ENCODE results near the gene GNAZ. TPM values are rescaled to one million over a fixed set of nuclear protein-coding genes. Genes with fewer than 3 reads are reported as not detected.

Gene GNAZ
- total RNA-seq, 1 experiment from 2014 or later = 11.1 TPM

- no TSS peak for BruUV-seq (replicated peaks)
- ChIA-PET RAD21 (ENCODE audit: low non-redundant PET in 1 of 2, low total read pairs in 2 of 2, uncharacterized antibody in 2 of 2, unreplicated experiment in 2 of 2) (no interaction called here), CTCF (no interaction called here), POLR2A (no interaction called here)
- Histone ChIP-seq H3K4me3 (replicated peaks in 1 of 2; ENCODE audit: low read depth in 1 of 2, low read length in 2 of 2) (no peak overlapping the region), H2AFZ (ENCODE audit: low read depth, low read length, poor library complexity, severe bottlenecking) (no peak overlapping the region), H3K9me3 (ENCODE audit: control insufficient read depth in 1 of 2, insufficient read depth in 1 of 2, low read depth in 1 of 2, low read length in 2 of 2) (no peaks in the 10 kb centered on the region), H3K4me1 (ENCODE audit: control insufficient read depth in 1 of 2, insufficient read depth in 2 of 2, low read length in 2 of 2) (no peaks in the 10 kb centered on the region), H3K9me2 (ENCODE audit: insufficient read depth) (no peaks in the 10 kb centered on the region), H4K20me1 (ENCODE audit: insufficient read depth) (no peaks in the 10 kb centered on the region), H3K79me2 (ENCODE audit: insufficient read depth, low read length) (no peaks in the 10 kb centered on the region), H3K27ac (ENCODE audit: low read depth, low read length) (no peak overlapping the region), H3K36me3 (ENCODE audit: control insufficient read depth in 1 of 2, insufficient read depth in 2 of 2, low read length in 2 of 2) (no peaks in the 10 kb centered on the region), H3K9ac (ENCODE audit: low read length) (no peak overlapping the region), H3K4me2 (ENCODE audit: low read length) (no peak overlapping the region), H3K27me3 (ENCODE audit: insufficient read depth, low read length) (no peaks in the 10 kb centered on the region)
- no peak for DNase-seq (ENCODE audit: low read depth, low spot score)
- no peak for TF ChIP-seq FOSL1 (IDR thresholded peaks at IDR 0.05; ENCODE audit: low read depth)
- no peak for TF ChIP-seq ELF1 (IDR thresholded peaks at IDR 0.05; ENCODE audit: borderline replicate concordance, low read depth)
- no peak for TF ChIP-seq RAD21 (IDR thresholded peaks at IDR 0.05; ENCODE audit: low read depth)
- ATAC-seq = no peak
- intact Hi-C loops (cut with micrococcal nuclease) = no loop called here
These were observed 48.6 kb downstream of the GNAZ start for GRCh38 chr22:23118647-23119493.

- ATAC-seq (peak; percentile 58), DNase-seq (ENCODE audit: low read depth, low spot score) (no peak)
- Histone ChIP-seq H3K9me3 (ENCODE audit: control insufficient read depth in 1 of 2, insufficient read depth in 1 of 2, low read depth in 1 of 2, low read length in 2 of 2) (no peaks in the 10 kb centered on the region), H3K9ac (ENCODE audit: low read length) (no peak overlapping the region), H3K4me2 (ENCODE audit: low read length) (no peak overlapping the region), H3K36me3 (ENCODE audit: control insufficient read depth in 1 of 2, insufficient read depth in 2 of 2, low read length in 2 of 2) (no peaks in the 10 kb centered on the region), H3K4me1 (ENCODE audit: control insufficient read depth in 1 of 2, insufficient read depth in 2 of 2, low read length in 2 of 2) (no peaks in the 10 kb centered on the region), H3K27ac (ENCODE audit: low read depth, low read length) (no peak overlapping the region), H3K27me3 (ENCODE audit: insufficient read depth, low read length) (no peaks in the 10 kb centered on the region), H3K9me2 (ENCODE audit: insufficient read depth) (no peaks in the 10 kb centered on the region), H2AFZ (ENCODE audit: low read depth, low read length, poor library complexity, severe bottlenecking) (no peak overlapping the region), H3K79me2 (ENCODE audit: insufficient read depth, low read length) (no peaks in the 10 kb centered on the region), H3K4me3 (replicated peaks in 1 of 2; ENCODE audit: low read depth in 1 of 2, low read length in 2 of 2) (no peak overlapping the region), H4K20me1 (ENCODE audit: insufficient read depth) (no peaks in the 10 kb centered on the region)
- RAD21 ChIA-PET (ENCODE audit: low non-redundant PET in 1 of 2, low total read pairs in 2 of 2, uncharacterized antibody in 2 of 2, unreplicated experiment in 2 of 2) = no interaction called here
- POLR2A ChIA-PET = no interaction called here
- CTCF ChIA-PET = no interaction called here
- intact Hi-C loops (cut with micrococcal nuclease) = no loop called here
- BruUV-seq (replicated peaks) = no TSS peak
- no peak for TF ChIP-seq SIN3A (IDR thresholded peaks at IDR 0.05; ENCODE audit: low read depth)
- no peak for TF ChIP-seq EZH2 (IDR thresholded peaks at IDR 0.05)
- TF ChIP-seq EGR1 (IDR thresholded peaks at IDR 0.05; ENCODE audit: low read depth) = no peak
- TF ChIP-seq ZBTB33 (IDR thresholded peaks at IDR 0.05; ENCODE audit: extremely low read depth, insufficient replicate concordance, low read length) = no peak
- no peak for TF ChIP-seq CEBPB (IDR thresholded peaks at IDR 0.05; ENCODE audit: low read depth)
- TF ChIP-seq JUND (IDR thresholded peaks at IDR 0.05) = no peak
- TF ChIP-seq MAX (IDR thresholded peaks at IDR 0.05) = no peak
- TF ChIP-seq YY1 (IDR thresholded peaks at IDR 0.05; ENCODE audit: extremely low read depth, insufficient replicate concordance, low read depth, low read length) = no peak
- TF ChIP-seq RAD21 (IDR thresholded peaks at IDR 0.05; ENCODE audit: low read depth) = no peak
- no peak for TF ChIP-seq POLR2A (IDR thresholded peaks at IDR 0.05; ENCODE audit: borderline replicate concordance, extremely low read depth, insufficient read depth, insufficient read length)
- no peak for TF ChIP-seq ATF3 (IDR thresholded peaks at IDR 0.05)
- no peak for TF ChIP-seq ELF1 (IDR thresholded peaks at IDR 0.05; ENCODE audit: borderline replicate concordance, low read depth)
- TF ChIP-seq SRF (IDR thresholded peaks at IDR 0.05; ENCODE audit: low read depth) = no peak
- TF ChIP-seq ZFX (IDR thresholded peaks at IDR 0.05) = no peak; the same call in 1 of the 2 replicates
- TF ChIP-seq POLR2AphosphoS5 (IDR thresholded peaks at IDR 0.05; ENCODE audit: low read depth, low read length) = no peak
These were observed 49.4 kb downstream of the GNAZ start for GRCh38 chr22:23119494-23120414.

Measured in HCT116 (cell line).